Fibroblast of skin of scalp (primary cell): Measurements from ENCODE around the gene ACIN1.

Experiments used
- DNase-seq: peaks from one replicate; pipeline ENCODE4 v3.0.0-alpha.2; 2013

ACIN1 gene

DNA sequence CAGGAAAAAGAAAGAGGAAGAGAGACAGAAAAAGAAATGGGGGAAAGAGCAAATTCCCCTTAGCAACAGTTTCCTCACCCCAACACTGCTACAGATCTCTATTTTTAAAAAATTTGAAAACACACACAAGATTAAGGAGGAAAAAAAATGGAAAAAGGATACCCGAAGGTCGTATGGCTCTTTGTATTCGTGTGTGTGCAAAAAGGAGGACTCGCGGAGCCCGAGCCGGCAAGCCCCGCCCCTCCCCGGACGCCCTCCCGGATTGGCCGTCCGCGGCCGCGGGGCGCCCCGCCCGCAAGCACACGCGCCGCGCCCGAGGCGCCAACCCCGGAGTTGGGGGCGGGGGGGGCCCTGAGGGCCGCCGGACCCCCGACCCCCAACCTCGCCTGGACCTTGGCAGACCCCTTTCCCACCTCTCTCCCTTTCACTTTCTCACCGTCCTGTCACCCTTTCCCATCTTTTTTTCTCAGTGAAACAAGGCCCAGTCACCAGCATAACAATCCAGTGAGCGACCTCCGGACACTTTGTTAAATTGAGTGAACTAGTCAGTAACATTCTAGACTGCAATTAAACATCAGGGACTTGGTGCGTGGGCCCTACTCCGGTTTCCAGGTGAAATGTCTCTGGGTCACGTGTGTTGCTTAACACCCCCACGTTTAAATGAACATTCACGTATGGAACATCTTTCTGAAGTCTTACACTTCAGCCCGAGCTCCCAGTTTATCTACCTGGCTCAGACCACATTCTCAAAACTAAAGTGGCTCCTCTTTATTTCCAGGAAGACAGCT lies 84.8 kb downstream of the ACIN1 start, which contains the start of gene C14orf93:
Gene C14orf93, minus strand, starts transcription at position 205 of the 788 bp plus-strand sequence. CDS start 11,120 bp downstream, outside the sequence.
- DNase-seq: peak; percentile 73

GRCh38 chr14:23009483-23009938 lies 85.4 kb downstream of the ACIN1 start:
- no peak for DNase-seq

GRCh38 chr14:23008831-23009230 lies 86.1 kb downstream of the ACIN1 start:
- no peak for DNase-seq
